Panc1 (cell line): ENCODE results near the gene GPR15LG. TPM values are rescaled to one million over a fixed set of nuclear protein-coding genes. Genes with fewer than 3 reads are reported as not detected.

ENCODE experiments used
- ATAC-seq: fragments of 200-7000 bp; cut with Tn5 transposase; 2 replicates; pipeline ENCODE4 v1.9.1; 2020; ENCODE audit warnings: mild to moderate bottlenecking, moderate library complexity
- BruUV-seq: library from RNA; stranded (reverse); fragments of 400-500 nt; replicated peaks from 2 replicates; lab custom pipeline; 2021; lab: Mats Ljungman, UMichigan
- CTCF ChIA-PET: fragments of 300-600 bp; sonication (Branson Sonifier 250); formaldehyde crosslinking; loops from one replicate; lab custom pipeline; 2022; ENCODE audit warnings: antibody characterized with exemption; lab: Charles Lee
- POLR2A ChIA-PET: fragments of 300-600 bp; sonication (Branson Sonifier 250); formaldehyde crosslinking; loops from one replicate; lab custom pipeline; 2022; ENCODE audit warnings: antibody characterized with exemption; lab: Charles Lee
- DNase-seq: peaks from one replicate; pipeline ENCODE4 v3.0.0-alpha.2; 2010; ENCODE audit warnings: low read depth, low spot score
- H3K27ac ChIP-seq: 2 replicates; pipeline ENCODE4 v1.5.1; 2011; ENCODE audit warnings: mild to moderate bottlenecking, low read length, inconsistent platforms
- H3K27me3 ChIP-seq: fragments of 200-500 bp; sonication (Bioruptor generic); 2 replicates; pipeline ENCODE4 v1.6.0; 2014; ENCODE audit warnings: low read length, inconsistent platforms; ENCODE audit not compliant: control insufficient read depth, insufficient read depth
- H3K36me3 ChIP-seq: fragments of 200-500 bp; sonication (Bioruptor generic); 2 replicates; pipeline ENCODE4 v1.5.1; 2014; ENCODE audit warnings: inconsistent platforms, mild to moderate bottlenecking, low read length, moderate library complexity; ENCODE audit not compliant: control insufficient read depth, insufficient read depth
- H3K4me1 ChIP-seq: 2 replicates; pipeline ENCODE4 v1.5.1; 2011; ENCODE audit warnings: inconsistent platforms, mild to moderate bottlenecking, low read length, moderate library complexity; ENCODE audit not compliant: control insufficient read depth, insufficient read depth
- H3K4me3 ChIP-seq, 2 experiments: 2 replicates each; pipeline ENCODE4 v1.5.1; 2011 to 2012; ENCODE audit warnings: low read depth in 2 of 2, low read length in 2 of 2, mild to moderate bottlenecking in 2 of 2, inconsistent platforms in 1 of 2, moderate library complexity in 1 of 2
- H3K9me3 ChIP-seq: fragments of 200-500 bp; sonication (Bioruptor generic); 2 replicates; pipeline ENCODE4 v1.5.1; 2014; ENCODE audit warnings: low read depth, mild to moderate bottlenecking, inconsistent platforms, low read length, moderate library complexity; ENCODE audit not compliant: control insufficient read depth, insufficient read depth
- CTCF ChIP-seq: fragments of 450-650 bp; IDR thresholded peaks from 2 replicates; pipeline ENCODE4 v1.5.1; 2017; ENCODE audit warnings: mild to moderate bottlenecking
- POLR2AphosphoS5 ChIP-seq: IDR thresholded peaks from 2 replicates; pipeline ENCODE4 v1.6.1; 2012; ENCODE audit warnings: mild to moderate bottlenecking, low read depth, low read length, moderate library complexity
- REST ChIP-seq, 2 experiments: IDR thresholded peaks; 2 replicates each; pipeline ENCODE4 v1.6.1; 2011 to 2012; ENCODE audit warnings: low read depth in 2 of 2, control low read depth in 1 of 2, low read length in 1 of 2, mild to moderate bottlenecking in 1 of 2, moderate library complexity in 1 of 2; ENCODE audit not compliant: insufficient read depth in 1 of 2
- SIN3A ChIP-seq: IDR thresholded peaks from 2 replicates; pipeline ENCODE4 v1.6.1; 2012; ENCODE audit warnings: low read depth, mild to moderate bottlenecking, low read length, moderate library complexity, borderline replicate concordance; ENCODE audit not compliant: insufficient read depth
- TCF7L2 ChIP-seq: IDR thresholded peaks from 2 replicates; pipeline ENCODE4 v1.6.1; 2011; ENCODE audit warnings: mild to moderate bottlenecking, low read depth, low read length, inconsistent platforms
- in situ Hi-C: cut with HindIII; loops from 2 replicates; pipeline ENCODE4 v1.10.0; 2016; ENCODE audit warnings: low sequenced_read_pairs, low pct_unique_long_range_greater_than_20kb
- intact Hi-C: fragments of 100-400 bp; cut with micrococcal nuclease; formaldehyde crosslinking; loops from one replicate; pipeline ENCODE4 v1.10.0; 2022; ENCODE audit not compliant: unreplicated experiment
- total RNA-seq: library from RNA; stranded (reverse); gene quantifications from one replicate; pipeline ENCODE4 v1.2.1, GENCODE V29; 2021; ENCODE audit not compliant: unreplicated experiment

GPR15LG gene
- total RNA-seq, 1 experiment from 2014 or later: 0.41 TPM

- no peak for ATAC-seq
- DNase-seq: no peak
- Histone ChIP-seq H3K4me1 (no peaks in the 10 kb centered on the region), H3K9me3 (no peaks in the 10 kb centered on the region), H3K27ac (no peak overlapping the region), H3K36me3 (peaks cover 29% of the 10 kb centered on the region), H3K4me3 (no peak overlapping the region), H3K27me3 (no peaks in the 10 kb centered on the region)
- ChIA-PET POLR2A (no interaction called here), CTCF (no interaction called here)
- no TSS peak for BruUV-seq
- intact Hi-C loops: loop anchor here (10.0 kb wide), 1 partner anchor 379 kb away; no protein-coding TSS in a partner anchor
- TF ChIP-seq TCF7L2: no peak
- no peak for TF ChIP-seq CTCF
- TF ChIP-seq REST (IDR thresholded peaks at IDR 0.05; ENCODE audit: insufficient read depth in 1 of 2, low read depth in 2 of 2, low read length in 1 of 2): no peak
- no peak for TF ChIP-seq SIN3A
- no peak for TF ChIP-seq POLR2AphosphoS5
- in situ Hi-C loops: no loop called here
Measured at GRCh38 chr10:84156009-84156408, 17.6 kb upstream of the GPR15LG start.

GRCh38 chr10:84156768-84157167 lies 16.8 kb upstream of the GPR15LG start:
- H3K27me3 ChIP-seq: no peaks in the 10 kb centered on the region
- no peak overlapping the region for H3K27ac ChIP-seq
- POLR2A ChIA-PET: no interaction called here
- TF ChIP-seq POLR2AphosphoS5 (no peak), TCF7L2 (no peak), SIN3A (no peak), CTCF (no peak), REST (IDR thresholded peaks at IDR 0.05; ENCODE audit: insufficient read depth in 1 of 2, low read depth in 2 of 2, low read length in 1 of 2) (no peak)
- peak; percentile 79 for ATAC-seq
- H3K9me3 ChIP-seq: no peaks in the 10 kb centered on the region
- intact Hi-C loops: loop anchor here (10.0 kb wide), 1 partner anchor 378 kb away; no protein-coding TSS in a partner anchor
- peak; percentile 25 for DNase-seq
- CTCF ChIA-PET: no interaction called here
- peaks cover 21% of the 10 kb centered on the region for H3K36me3 ChIP-seq
- H3K4me1 ChIP-seq: no peaks in the 10 kb centered on the region
- no peak overlapping the region for H3K4me3 ChIP-seq
- BruUV-seq: no TSS peak
- in situ Hi-C loops: no loop called here
